Fibroblast of lung (primary cell): ENCODE results near the gene PDE11A. TPM values are rescaled to one million over a fixed set of nuclear protein-coding genes. Genes with fewer than 3 reads are reported as not detected.

Experiments used
- DNase-seq, 2 donors: peaks; one replicate each; pipeline versions ENCODE4 v3.0.0 to v3.0.0-alpha.2; 2010; ENCODE audit warnings: low read depth in 2 of 2
- H2AFZ ChIP-seq: 2 replicates; pipeline ENCODE4 v1.5.1; 2012; ENCODE audit warnings: low read length, control low read depth, inconsistent platforms
- H3K27ac ChIP-seq: 2 replicates; pipeline ENCODE4 v1.5.1; 2011; ENCODE audit warnings: low read length, control low read depth; ENCODE audit not compliant: insufficient read depth
- H3K27me3 ChIP-seq: 2 replicates; pipeline ENCODE4 v1.5.1; 2011; ENCODE audit warnings: mild to moderate bottlenecking, low read length; ENCODE audit not compliant: control insufficient read depth, insufficient read depth
- H3K36me3 ChIP-seq: 2 replicates; pipeline ENCODE4 v1.5.1; 2011; ENCODE audit warnings: low read length; ENCODE audit not compliant: control insufficient read depth, insufficient read depth
- H3K4me1 ChIP-seq: 2 replicates; pipeline ENCODE4 v1.5.1; 2011; ENCODE audit warnings: low read length; ENCODE audit not compliant: control insufficient read depth, insufficient read depth; ENCODE audit errors: extremely low read depth
- H3K4me2 ChIP-seq: 2 replicates; pipeline ENCODE4 v1.5.1; 2011; ENCODE audit warnings: low read length, control low read depth; ENCODE audit not compliant: insufficient read depth; ENCODE audit errors: extremely low read depth
- H3K4me3 ChIP-seq, 4 experiments: fragments of 200-600 bp in 1 of 4; sonication (generic) in 1 of 4; replicated peaks in 1 of 4; 2 replicates each; pipeline ENCODE4 v1.5.1; 2011 to 2016; ENCODE audit warnings: low read length in 4 of 4, low read depth in 3 of 4, mild to moderate bottlenecking in 3 of 4, control low read depth in 2 of 4, inconsistent platforms in 1 of 4, mixed read lengths in 1 of 4; ENCODE audit not compliant: insufficient read depth in 1 of 4; ENCODE audit errors: control extremely low read depth in 1 of 4
- H3K79me2 ChIP-seq: 2 replicates; pipeline ENCODE4 v1.5.1; 2012; ENCODE audit warnings: mild to moderate bottlenecking, low read length, inconsistent platforms; ENCODE audit not compliant: control insufficient read depth, insufficient read depth
- H3K9ac ChIP-seq: 2 replicates; pipeline ENCODE4 v1.5.1; 2011; ENCODE audit warnings: mild to moderate bottlenecking, low read length, control low read depth; ENCODE audit not compliant: insufficient read depth
- H3K9me3 ChIP-seq: 2 replicates; pipeline ENCODE4 v1.5.1; 2012; ENCODE audit warnings: low read depth, low read length; ENCODE audit not compliant: control insufficient read depth, insufficient read depth
- H4K20me1 ChIP-seq: 2 replicates; pipeline ENCODE4 v1.5.1; 2011; ENCODE audit warnings: low read length; ENCODE audit not compliant: control insufficient read depth, insufficient read depth; ENCODE audit errors: extremely low read depth
- CTCF ChIP-seq, 2 donors: IDR thresholded peaks in 1 of 2; conservative IDR thresholded peaks in 1 of 2; 1 replicate in 1 of 2; 2 replicates in 1 of 2; pipeline ENCODE4 v1.5.1; 2011 to 2012; ENCODE audit warnings: low read length in 2 of 2, control low read depth in 1 of 2, inconsistent platforms in 1 of 2, low read depth in 1 of 2, mild to moderate bottlenecking in 1 of 2
- EZH2 ChIP-seq: IDR thresholded peaks from 2 replicates; pipeline ENCODE4 v1.5.1; 2012; ENCODE audit warnings: low read length, control low read depth, mild to moderate bottlenecking; ENCODE audit errors: missing control alignments
- polyA plus RNA-seq, 2 donors: library from polyadenylated mRNA; depleted of rRNA in 1 of 2; stranded (reverse) in 1 of 2; unstranded in 1 of 2; fragments of >200 nt; gene quantifications; 2 replicates each; pipeline ENCODE4 v1.2.1, GENCODE V29; 2011 to 2012; ENCODE audit warnings: missing spikeins in 1 of 2
- total RNA-seq: library from RNA; depleted of rRNA; stranded (reverse); fragments of >200 nt; gene quantifications from 2 replicates; pipeline ENCODE4 v1.2.1, GENCODE V29; 2014

The PDE11A gene
- total and polyA plus RNA-seq, 2 donors (not counting 1 experiment from before 2014, with no cell fraction given) = 0.03 to 0.33 TPM

- no peaks in the 10 kb centered on the region for H4K20me1 ChIP-seq
- no peak overlapping the region for H2AFZ ChIP-seq
Measured at GRCh38 chr2:177625744-177626650, 446.6 kb downstream of the PDE11A start.

GRCh38 chr2:177622521-177622920 lies 450.1 kb downstream of the PDE11A start:
- TF ChIP-seq CTCF (conservative IDR thresholded peaks at IDR 0.05 in 1 of 2, IDR thresholded peaks at IDR 0.05 in 1 of 2; ENCODE audit: low read depth in 1 of 2, low read length in 2 of 2) (no peak), EZH2 (no peak)

More at GRCh38 chr2:177625744-177626650, 446.6 kb downstream of the PDE11A start:
- no peaks in the 10 kb centered on the region for H3K27me3 ChIP-seq
- no peak for DNase-seq
- no peak overlapping the region for H3K4me3 ChIP-seq
- no peak overlapping the region for H3K27ac ChIP-seq
- H3K9me3 ChIP-seq = no peaks in the 10 kb centered on the region
- H3K4me1 ChIP-seq = no peaks in the 10 kb centered on the region
- no peaks in the 10 kb centered on the region for H3K36me3 ChIP-seq
- no peak for TF ChIP-seq CTCF (conservative IDR thresholded peaks at IDR 0.05 in 1 of 2, IDR thresholded peaks at IDR 0.05 in 1 of 2; ENCODE audit: low read depth in 1 of 2, low read length in 2 of 2)
- no peak for TF ChIP-seq EZH2
- no peak overlapping the region for H3K9ac ChIP-seq
- no peaks in the 10 kb centered on the region for H3K79me2 ChIP-seq
- peak overlapping the region; percentile 8 for H3K4me2 ChIP-seq

GRCh38 chr2:177619986-177620385 lies 452.6 kb downstream of the PDE11A start:
- H4K20me1 ChIP-seq = no peaks in the 10 kb centered on the region
- H3K79me2 ChIP-seq = no peaks in the 10 kb centered on the region
- H3K4me3 ChIP-seq = no peak overlapping the region
- H3K4me2 ChIP-seq = no peak overlapping the region
- H3K9ac ChIP-seq = peak overlapping the region; percentile 20
- no peaks in the 10 kb centered on the region for H3K27me3 ChIP-seq
- TF ChIP-seq CTCF (conservative IDR thresholded peaks at IDR 0.05 in 1 of 2, IDR thresholded peaks at IDR 0.05 in 1 of 2; ENCODE audit: low read depth in 1 of 2, low read length in 2 of 2) = no peak
- TF ChIP-seq EZH2 = no peak
- H3K9me3 ChIP-seq = no peaks in the 10 kb centered on the region
- H2AFZ ChIP-seq = peak overlapping the region; percentile 35
- H3K4me1 ChIP-seq = no peaks in the 10 kb centered on the region
- no peaks in the 10 kb centered on the region for H3K36me3 ChIP-seq
- H3K27ac ChIP-seq = no peak overlapping the region
- DNase-seq = no peak

More at GRCh38 chr2:177622521-177622920, 450.1 kb downstream of the PDE11A start:
- Histone ChIP-seq H3K9ac (no peak overlapping the region), H2AFZ (no peak overlapping the region), H3K4me1 (no peaks in the 10 kb centered on the region), H3K27ac (no peak overlapping the region), H3K9me3 (no peaks in the 10 kb centered on the region), H3K36me3 (no peaks in the 10 kb centered on the region), H4K20me1 (no peaks in the 10 kb centered on the region), H3K4me2 (no peak overlapping the region), H3K79me2 (no peaks in the 10 kb centered on the region), H3K27me3 (no peaks in the 10 kb centered on the region), H3K4me3 (no peak overlapping the region)
- DNase-seq = no peak
